ENCODE data around the gene LTBP3. TPM values are rescaled to one million over a fixed set of nuclear protein-coding genes. Genes with fewer than 3 reads are reported as not detected.
A peak's percentile ranks its signal among the peaks of the same experiment; 100 is the strongest.

The LTBP3 gene
- total and polyA plus RNA-seq, 2 of the 4 experiments (the other 2 are of a cell fraction): 6.6 to 145 TPM

DNA sequence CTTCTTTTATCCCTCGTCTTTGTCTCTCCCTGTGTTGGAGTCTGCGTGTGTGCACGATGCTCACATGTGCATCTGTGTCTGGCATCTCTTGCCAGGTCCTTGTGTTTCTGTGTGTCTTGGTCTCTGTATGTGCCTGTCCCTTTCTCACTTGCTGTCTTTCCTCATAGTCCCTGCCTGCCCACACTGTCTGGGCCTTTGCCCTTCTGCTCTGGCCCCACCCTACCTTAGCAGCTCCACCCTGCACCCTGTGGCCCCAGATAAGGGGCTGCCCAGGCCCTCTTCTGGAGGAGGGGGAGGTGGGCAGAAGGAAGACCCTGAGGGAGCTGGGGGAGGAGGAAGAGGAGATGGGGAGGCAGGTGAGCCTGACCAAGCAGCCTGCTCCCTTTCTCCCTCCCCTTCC, 20.5 kb upstream of the LTBP3 start:
- H3K23ac ChIP-seq (ENCODE audit: low read depth, low read length): no peak overlapping the region
- peaks cover 28% of the 10 kb centered on the region; the same call in 1 of the 2 replicates for H3K36me3 ChIP-seq (ENCODE audit: control insufficient read depth, insufficient read depth, low read length)
- peaks cover 26% of the 10 kb centered on the region for H3K4me1 ChIP-seq (ENCODE audit: control insufficient read depth, insufficient read depth, low read length)
- no peak overlapping the region for H3K4me3 ChIP-seq (ENCODE audit: insufficient read depth, low read depth, low read length)
- peak overlapping the region; percentile 72; the same call in 1 of the 2 replicates for H2AK5ac ChIP-seq (ENCODE audit: low read depth, low read length)
- H2BK20ac ChIP-seq (ENCODE audit: low read depth, low read length): no peak overlapping the region
- ChIA-PET CTCF (no interaction called here), POLR2A (ENCODE audit: unreplicated experiment) (no interaction called here)
- in situ Hi-C loops (cut with MboI; ENCODE audit: low sequenced_read_pairs): no loop called here
- H3K79me1 ChIP-seq (ENCODE audit: low read depth in 1 of 2, low read length in 2 of 2): peaks cover 20 to 45% of the 10 kb centered on the region in 2 experiments; a peak in 3 of 4 replicates
- H3K9me3 ChIP-seq (ENCODE audit: control insufficient read depth, insufficient read depth, low read length): no peaks in the 10 kb centered on the region
- H2AFZ ChIP-seq (replicated peaks; ENCODE audit: low read length, poor library complexity): no peak overlapping the region
- no peak overlapping the region for H2BK15ac ChIP-seq (ENCODE audit: low read depth, low read length)
- H3K4me2 ChIP-seq (ENCODE audit: low read depth, low read length): no peak overlapping the region
- no peak overlapping the region for H3K14ac ChIP-seq (replicated peaks; ENCODE audit: low read depth, low read length)
- no peak overlapping the region for H4K5ac ChIP-seq (ENCODE audit: low read depth, low read length)
- no peak overlapping the region for H3K27ac ChIP-seq (ENCODE audit: insufficient read depth, low read length)
- no peak for ATAC-seq (ENCODE audit: low read depth)
- dilution Hi-C loops (cut with HindIII; ENCODE audit: low sequenced_read_pairs, unreplicated experiment): no loop called here
- H2BK120ac ChIP-seq (ENCODE audit: low read depth, low read length): no peak overlapping the region
- no peak overlapping the region for H3K56ac ChIP-seq (ENCODE audit: extremely low read depth, insufficient read depth, low read length)
- intact Hi-C loops (cut with micrococcal nuclease): no loop called here
- H4K91ac ChIP-seq (ENCODE audit: insufficient read depth, low read depth, low read length): no peak overlapping the region
- H4K20me1 ChIP-seq (ENCODE audit: insufficient read depth, low read length): peaks cover 16% of the 10 kb centered on the region
- TF ChIP-seq CHD1 (IDR thresholded peaks at IDR 0.05; ENCODE audit: low read depth, low read length) (no peak), RAD21 (IDR thresholded peaks at IDR 0.05; ENCODE audit: low read length) (no peak), SMC3 (IDR thresholded peaks at IDR 0.05; ENCODE audit: low read depth, low read length) (no peak), MAZ (IDR thresholded peaks at IDR 0.05; ENCODE audit: borderline replicate concordance, low read depth, low read length) (no peak), CEBPB (IDR thresholded peaks at IDR 0.05; ENCODE audit: low read depth, low read length) (no peak), RFX5 (IDR thresholded peaks at IDR 0.05; ENCODE audit: low read depth, low read length) (no peak), NFE2L2 (IDR thresholded peaks at IDR 0.05; ENCODE audit: low read depth, low read length) (no peak), RCOR1 (IDR thresholded peaks at IDR 0.05; ENCODE audit: insufficient replicate concordance, low read length) (no peak)
- TF ChIP-seq, protein P1, sequence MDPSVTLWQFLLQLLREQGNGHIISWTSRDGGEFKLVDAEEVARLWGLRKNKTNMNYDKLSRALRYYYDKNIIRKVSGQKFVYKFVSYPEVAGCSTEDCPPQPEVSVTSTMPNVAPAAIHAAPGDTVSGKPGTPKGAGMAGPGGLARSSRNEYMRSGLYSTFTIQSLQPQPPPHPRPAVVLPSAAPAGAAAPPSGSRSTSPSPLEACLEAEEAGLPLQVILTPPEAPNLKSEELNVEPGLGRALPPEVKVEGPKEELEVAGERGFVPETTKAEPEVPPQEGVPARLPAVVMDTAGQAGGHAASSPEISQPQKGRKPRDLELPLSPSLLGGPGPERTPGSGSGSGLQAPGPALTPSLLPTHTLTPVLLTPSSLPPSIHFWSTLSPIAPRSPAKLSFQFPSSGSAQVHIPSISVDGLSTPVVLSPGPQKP (IDR thresholded peaks at IDR 0.05; ENCODE audit: borderline replicate concordance, low read depth, low read length): no peak
- no peak overlapping the region for H3K18ac ChIP-seq (ENCODE audit: low read depth, low read length)
- 80% methylated on average over 1 of the region's 3 CpGs; no CpG with 5 or more reads in 1 of the 2 experiments for WGBS, 2 experiments (ENCODE audit: extremely low coverage in 2 of 2, insufficient read length in 1 of 2)
- DNase-seq: no peak
- H3K9me1 ChIP-seq (ENCODE audit: insufficient read depth, low read length): peaks cover 8% of the 10 kb centered on the region
- no peak overlapping the region for H2BK5ac ChIP-seq (ENCODE audit: low read depth, low read length, poor library complexity, severe bottlenecking)
- BruUV-seq (replicated peaks): no TSS peak
- no peak overlapping the region for H4K8ac ChIP-seq (ENCODE audit: low read depth in 2 of 2, low read length in 2 of 2)
- H3K4ac ChIP-seq (ENCODE audit: low read depth, low read length): no peak overlapping the region; the same call in 1 of the 2 replicates
- H3K27me3 ChIP-seq (ENCODE audit: control insufficient read depth, insufficient read depth, low read length): no peaks in the 10 kb centered on the region
- no peak overlapping the region for H3K9ac ChIP-seq (ENCODE audit: low read depth, low read length)
- no peak overlapping the region for H2AK9ac ChIP-seq (replicated peaks; ENCODE audit: low read depth, low read length, poor library complexity)

Measured in IMR-90 (cell line).